ENCODE measurements around the gene KIF11. TPM values are rescaled to one million over a fixed set of nuclear protein-coding genes. Genes with fewer than 3 reads are reported as not detected.

Gene KIF11
- total RNA-seq, 4 donors from 2014 or later, result under 0.01 to 1.0 (median 0.56) TPM

DNA sequence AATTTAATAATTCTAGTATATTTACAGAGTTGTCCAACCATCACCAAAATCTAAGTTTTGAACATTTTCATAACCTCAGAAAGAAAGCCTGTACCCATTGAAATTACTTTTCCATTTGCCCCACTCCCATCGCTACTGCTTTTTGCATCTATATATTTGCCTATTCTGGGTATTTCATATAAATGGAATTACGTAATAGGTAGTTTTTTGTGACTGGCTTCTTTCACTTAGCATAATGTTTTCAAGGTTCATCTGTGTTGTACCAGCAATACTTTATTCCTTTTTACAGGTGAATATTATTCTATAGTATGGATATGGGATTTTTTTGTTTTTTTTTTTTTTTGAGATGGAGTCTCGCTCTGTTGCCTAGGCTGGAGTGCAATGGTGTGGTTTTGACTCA lies 22.6 kb downstream of the KIF11 start:
- DNase-seq (ENCODE audit: low spot score in 2 of 2), result no peak
- Histone ChIP-seq H3K9me3 (no peaks in the 10 kb centered on the region), H3K36me3 (no peaks in the 10 kb centered on the region), H3K4me3 (no peak overlapping the region), H3K4me1 (no peaks in the 10 kb centered on the region), H3K27me3 (no peaks in the 10 kb centered on the region), H3K27ac (no peak overlapping the region)
- WGBS, 2 donors, result 97 to 98% methylated on average over 3 of the region's 3 CpGs
- TF ChIP-seq POLR2A (IDR thresholded peaks at IDR 0.05), result no peak
- TF ChIP-seq, protein P1, sequence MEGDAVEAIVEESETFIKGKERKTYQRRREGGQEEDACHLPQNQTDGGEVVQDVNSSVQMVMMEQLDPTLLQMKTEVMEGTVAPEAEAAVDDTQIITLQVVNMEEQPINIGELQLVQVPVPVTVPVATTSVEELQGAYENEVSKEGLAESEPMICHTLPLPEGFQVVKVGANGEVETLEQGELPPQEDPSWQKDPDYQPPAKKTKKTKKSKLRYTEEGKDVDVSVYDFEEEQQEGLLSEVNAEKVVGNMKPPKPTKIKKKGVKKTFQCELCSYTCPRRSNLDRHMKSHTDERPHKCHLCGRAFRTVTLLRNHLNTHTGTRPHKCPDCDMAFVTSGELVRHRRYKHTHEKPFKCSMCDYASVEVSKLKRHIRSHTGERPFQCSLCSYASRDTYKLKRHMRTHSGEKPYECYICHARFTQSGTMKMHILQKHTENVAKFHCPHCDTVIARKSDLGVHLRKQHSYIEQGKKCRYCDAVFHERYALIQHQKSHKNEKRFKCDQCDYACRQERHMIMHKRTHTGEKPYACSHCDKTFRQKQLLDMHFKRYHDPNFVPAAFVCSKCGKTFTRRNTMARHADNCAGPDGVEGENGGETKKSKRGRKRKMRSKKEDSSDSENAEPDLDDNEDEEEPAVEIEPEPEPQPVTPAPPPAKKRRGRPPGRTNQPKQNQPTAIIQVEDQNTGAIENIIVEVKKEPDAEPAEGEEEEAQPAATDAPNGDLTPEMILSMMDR (IDR thresholded peaks at IDR 0.05), result no peak
- TF ChIP-seq EP300 (IDR thresholded peaks at IDR 0.05), result no peak

DNA sequence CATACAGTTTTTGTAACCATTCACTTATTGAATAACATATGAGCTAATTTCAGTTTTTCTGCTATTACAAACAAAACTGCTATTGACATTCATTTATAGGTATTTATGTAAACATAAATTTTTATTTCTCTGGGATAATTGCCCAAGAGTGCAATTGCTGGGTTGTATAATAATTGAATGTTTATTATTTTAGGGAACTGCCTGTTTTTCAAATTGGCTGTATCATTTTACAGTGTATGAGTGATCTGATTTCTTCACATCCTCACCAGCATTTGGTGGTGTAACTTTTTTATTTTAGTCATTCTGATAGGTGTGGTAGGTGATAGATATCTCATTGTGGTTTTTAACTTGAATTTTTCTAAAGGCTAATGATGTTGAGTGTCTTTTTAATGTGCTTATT lies 26.4 kb downstream of the KIF11 start:
- H3K4me1 ChIP-seq, result no peaks in the 10 kb centered on the region
- H3K27me3 ChIP-seq, result no peaks in the 10 kb centered on the region
- no peaks in the 10 kb centered on the region for H3K9me3 ChIP-seq
- no peak for DNase-seq (ENCODE audit: low spot score in 2 of 2)
- no peak overlapping the region for H3K4me3 ChIP-seq
- no peaks in the 10 kb centered on the region for H3K36me3 ChIP-seq
- no peak for TF ChIP-seq POLR2A (IDR thresholded peaks at IDR 0.05)
- TF ChIP-seq, protein P1 (IDR thresholded peaks at IDR 0.05), result no peak
- TF ChIP-seq EP300 (IDR thresholded peaks at IDR 0.05), result no peak
- H3K27ac ChIP-seq, result no peak overlapping the region

DNA sequence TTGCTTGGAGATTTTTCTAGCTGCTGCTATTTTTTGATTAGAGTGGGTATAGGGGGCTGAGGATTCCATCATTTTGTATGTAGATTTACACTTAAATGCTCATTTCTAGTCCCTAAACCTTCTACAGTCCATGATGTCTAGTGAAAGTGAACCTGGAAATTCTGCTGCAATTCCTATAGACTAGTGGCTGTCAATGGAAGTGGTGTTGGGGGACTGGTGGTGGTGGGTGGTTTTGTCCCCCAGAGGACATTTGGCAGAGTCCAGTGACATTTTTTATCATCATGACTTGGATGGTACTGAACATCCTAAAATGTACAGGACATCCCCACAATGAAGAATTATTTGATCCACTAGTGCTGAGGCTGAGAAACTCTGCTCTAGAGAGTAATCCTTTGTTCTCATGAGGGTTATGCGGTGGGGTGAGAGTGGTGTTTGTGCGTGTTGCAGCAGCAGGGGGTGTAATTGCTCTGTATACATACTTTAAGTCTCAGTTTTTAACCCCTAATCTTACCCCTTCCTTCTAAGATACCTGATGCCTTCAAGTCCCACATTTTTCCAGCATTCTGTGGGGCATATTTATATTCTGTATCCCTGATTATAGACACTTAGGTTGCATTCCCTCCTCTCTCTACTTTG lies 35.0 kb downstream of the KIF11 start:
- 43 to 48% methylated on average over 2 of the region's 2 CpGs for WGBS, 2 donors
- Histone ChIP-seq H3K27ac (no peak overlapping the region), H3K36me3 (no peaks in the 10 kb centered on the region), H3K27me3 (no peaks in the 10 kb centered on the region), H3K4me1 (no peaks in the 10 kb centered on the region), H3K9me3 (no peaks in the 10 kb centered on the region), H3K4me3 (no peak overlapping the region)
- no peak for DNase-seq (ENCODE audit: low spot score in 2 of 2)
- TF ChIP-seq POLR2A (IDR thresholded peaks at IDR 0.05) (no peak), EP300 (IDR thresholded peaks at IDR 0.05) (no peak)

DNA sequence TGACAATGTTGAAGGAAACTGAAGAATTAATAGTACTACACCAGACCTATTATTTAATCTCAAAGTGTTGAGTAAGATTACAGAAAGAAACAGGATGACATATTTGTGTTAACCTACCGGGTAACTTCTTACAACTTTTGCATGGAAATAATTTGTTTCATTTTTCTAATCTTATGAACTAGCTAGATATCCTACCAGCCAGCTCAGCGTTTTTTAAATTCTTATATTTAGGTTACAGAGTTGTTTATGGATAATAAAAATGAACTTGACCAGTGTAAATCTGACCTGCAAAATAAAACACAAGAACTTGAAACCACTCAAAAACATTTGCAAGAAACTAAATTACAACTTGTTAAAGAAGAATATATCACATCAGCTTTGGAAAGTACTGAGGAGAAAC lies 37.0 kb downstream of the KIF11 start:
- Histone ChIP-seq H3K4me1 (no peaks in the 10 kb centered on the region), H3K36me3 (no peaks in the 10 kb centered on the region), H3K27ac (no peak overlapping the region), H3K4me3 (no peak overlapping the region), H3K9me3 (no peaks in the 10 kb centered on the region), H3K27me3 (no peaks in the 10 kb centered on the region)
- TF ChIP-seq, protein P1 (IDR thresholded peaks at IDR 0.05), result no peak
- TF ChIP-seq EP300 (IDR thresholded peaks at IDR 0.05) (no peak), POLR2A (IDR thresholded peaks at IDR 0.05) (no peak)
- DNase-seq (ENCODE audit: low spot score in 2 of 2), result no peak
- WGBS, 2 donors, result 90 to 92% methylated on average over 2 of the region's 2 CpGs

DNA sequence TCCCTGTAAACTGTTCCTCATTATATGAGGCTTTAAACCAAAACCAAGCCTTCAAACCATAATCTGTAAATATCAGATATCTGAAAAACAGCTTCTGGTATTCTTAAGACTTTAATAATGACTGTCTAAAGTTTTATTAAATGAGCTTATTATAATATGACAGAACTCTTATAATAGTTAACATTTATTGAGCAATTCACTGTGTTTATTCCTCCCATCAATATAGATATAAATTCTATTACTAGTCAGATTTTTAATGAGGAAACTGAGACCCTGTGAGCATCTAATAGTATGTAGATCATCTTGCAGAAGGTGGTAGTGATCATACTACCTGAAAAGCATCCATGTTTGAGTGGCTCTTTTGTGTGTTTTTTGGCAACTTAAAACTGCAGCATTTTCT lies 45.1 kb downstream of the KIF11 start:
- Histone ChIP-seq H3K4me1 (no peaks in the 10 kb centered on the region), H3K27me3 (no peaks in the 10 kb centered on the region), H3K4me3 (no peak overlapping the region), H3K9me3 (no peaks in the 10 kb centered on the region), H3K27ac (no peak overlapping the region), H3K36me3 (no peaks in the 10 kb centered on the region)
- TF ChIP-seq POLR2A (IDR thresholded peaks at IDR 0.05), result no peak
- no peak for TF ChIP-seq EP300 (IDR thresholded peaks at IDR 0.05)
- TF ChIP-seq, protein P1 (IDR thresholded peaks at IDR 0.05), result no peak
- no peak for DNase-seq (ENCODE audit: low spot score in 2 of 2)

DNA sequence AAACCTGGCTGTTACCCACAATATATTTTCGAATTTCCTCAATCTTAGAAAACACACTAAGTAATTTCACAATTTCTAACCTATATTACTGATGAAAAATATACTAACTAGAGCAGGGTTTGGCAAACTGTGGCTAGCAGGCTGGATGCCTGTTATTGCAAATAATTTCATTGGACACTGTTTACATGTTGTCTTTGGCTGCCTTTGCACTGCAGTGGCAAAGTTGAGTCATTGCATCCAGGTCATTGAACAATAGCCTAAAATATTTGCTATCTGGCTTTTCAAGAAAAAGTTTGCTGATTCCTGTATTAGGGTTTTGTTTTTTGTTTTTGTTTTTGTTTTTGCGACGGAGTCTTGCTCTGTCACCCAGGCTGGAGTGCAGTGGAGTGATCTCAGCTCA lies 47.2 kb downstream of the KIF11 start:
- TF ChIP-seq, protein P1 (IDR thresholded peaks at IDR 0.05), result no peak
- TF ChIP-seq POLR2A (IDR thresholded peaks at IDR 0.05) (no peak), EP300 (IDR thresholded peaks at IDR 0.05) (no peak)
- H3K9me3 ChIP-seq, result no peaks in the 10 kb centered on the region
- no peak overlapping the region for H3K4me3 ChIP-seq
- no peaks in the 10 kb centered on the region for H3K27me3 ChIP-seq
- no peaks in the 10 kb centered on the region for H3K36me3 ChIP-seq
- H3K27ac ChIP-seq, result no peak overlapping the region
- no peaks in the 10 kb centered on the region for H3K4me1 ChIP-seq
- no peak for DNase-seq (ENCODE audit: low spot score in 2 of 2)
- 87 to 93% methylated on average over 3 of the region's 3 CpGs for WGBS, 2 donors

All from tibial nerve (tissue), 4 donors.